Karpas-422 (cell line): ENCODE data around the gene KRT28. TPM values are rescaled to one million over a fixed set of nuclear protein-coding genes. Genes with fewer than 3 reads are reported as not detected.
"Not testable (repeated sequence)": the region's sequence is repeated elsewhere in the genome, so short reads cannot be mapped to it uniquely, and the experiment has no call there.

Experiments used
- DNase-seq: peaks from one replicate; pipeline ENCODE4 v3.0.0-alpha.2; 2015
- H2AFZ ChIP-seq: fragments of 200-600 bp; sonication (generic); 2 replicates; pipeline ENCODE4 v1.6.1; 2014; ENCODE audit warnings: antibody characterized with exemption, low read length, mixed read lengths
- H3K27ac ChIP-seq: fragments of 200-600 bp; sonication (generic); 2 replicates; pipeline ENCODE4 v1.5.1; 2014; ENCODE audit warnings: mild to moderate bottlenecking, low read length, moderate library complexity
- H3K27me3 ChIP-seq: fragments of 200-600 bp; sonication (generic); 2 replicates; pipeline ENCODE4 v1.6.1; 2014; ENCODE audit warnings: low read length, mixed read lengths
- H3K36me3 ChIP-seq: fragments of 200-600 bp; sonication (generic); 2 replicates; pipeline ENCODE4 v1.6.1; 2014; ENCODE audit warnings: low read length, mixed read lengths; ENCODE audit not compliant: insufficient read depth
- H3K4me1 ChIP-seq: fragments of 200-600 bp; sonication (generic); 2 replicates; pipeline ENCODE4 v1.6.1; 2014; ENCODE audit warnings: mild to moderate bottlenecking, low read length, mixed read lengths
- H3K4me2 ChIP-seq: fragments of 200-600 bp; sonication (generic); 2 replicates; pipeline ENCODE4 v1.6.1; 2014; ENCODE audit warnings: low read length, low read depth, mild to moderate bottlenecking; ENCODE audit not compliant: poor library complexity, severe bottlenecking
- H3K4me3 ChIP-seq: fragments of 200-600 bp; sonication (generic); 2 replicates; pipeline ENCODE4 v1.5.1; 2014; ENCODE audit warnings: mild to moderate bottlenecking, antibody characterized with exemption, low read length, mixed read lengths
- H3K79me2 ChIP-seq: fragments of 200-600 bp; sonication (generic); 2 replicates; pipeline ENCODE4 v1.6.1; 2014; ENCODE audit warnings: mild to moderate bottlenecking, low read length, mixed read lengths
- H3K9ac ChIP-seq: fragments of 200-600 bp; sonication (generic); 2 replicates; pipeline ENCODE4 v1.6.0; 2014; ENCODE audit warnings: low read length
- H3K9me2 ChIP-seq: fragments of 200-600 bp; sonication (generic), shearing (Covaris generic); replicated peaks from 2 replicates; pipeline ENCODE4 v1.6.0; 2014; ENCODE audit warnings: mild to moderate bottlenecking, low read length, moderate library complexity; ENCODE audit not compliant: insufficient read depth
- H3K9me3 ChIP-seq: fragments of 300-700, 200-600 bp; sonication (generic); 2 replicates; pipeline ENCODE4 v1.6.1; 2014; ENCODE audit warnings: low read length, mixed read lengths
- H4K20me1 ChIP-seq: fragments of 200-600 bp; sonication (generic); 2 replicates; pipeline ENCODE4 v1.6.1; 2014; ENCODE audit warnings: mild to moderate bottlenecking, antibody characterized with exemption, low read length, low read depth; ENCODE audit not compliant: insufficient read depth
- total RNA-seq: library from RNA; depleted of rRNA; stranded (reverse); fragments of >200 nt; shearing (Covaris generic); gene quantifications from 2 replicates; pipeline ENCODE4 v1.2.3, GENCODE V29; 2014; ENCODE audit warnings: low replicate concordance

The KRT28 gene
- total RNA-seq, 1 experiment from 2014 or later, result not detected

DNA sequence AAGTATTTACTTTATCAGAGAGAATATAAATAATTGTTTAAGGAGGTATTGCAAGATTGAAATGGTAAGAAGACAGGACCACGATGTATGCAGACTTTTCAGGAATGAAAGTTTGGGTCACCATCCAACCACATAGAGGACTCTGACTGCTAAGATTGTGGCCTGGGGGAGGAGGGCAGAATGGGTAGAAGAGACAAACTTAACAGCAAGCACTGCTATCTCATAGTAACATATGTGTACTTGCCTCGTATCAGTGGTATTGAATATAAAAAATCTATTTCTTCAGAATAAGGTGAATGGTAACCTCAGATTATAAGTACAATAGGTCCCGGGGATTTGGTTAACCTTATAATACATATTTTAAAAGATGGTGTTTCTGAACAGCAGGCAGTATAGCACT is 16.8 kb upstream of the KRT28 start:
- Histone ChIP-seq H3K4me1 (peaks cover 20% of the 10 kb centered on the region), H3K4me3 (no peak overlapping the region), H3K9ac (no peak overlapping the region), H2AFZ (no peak overlapping the region), H3K27me3 (no peaks in the 10 kb centered on the region), H3K79me2 (peaks cover 35% of the 10 kb centered on the region), H4K20me1 (no peaks in the 10 kb centered on the region), H3K9me3 (no peaks in the 10 kb centered on the region), H3K36me3 (peaks cover 10% of the 10 kb centered on the region), H3K27ac (no peak overlapping the region), H3K9me2 (no peaks in the 10 kb centered on the region), H3K4me2 (no peak overlapping the region)
- DNase-seq, result no peak

DNA sequence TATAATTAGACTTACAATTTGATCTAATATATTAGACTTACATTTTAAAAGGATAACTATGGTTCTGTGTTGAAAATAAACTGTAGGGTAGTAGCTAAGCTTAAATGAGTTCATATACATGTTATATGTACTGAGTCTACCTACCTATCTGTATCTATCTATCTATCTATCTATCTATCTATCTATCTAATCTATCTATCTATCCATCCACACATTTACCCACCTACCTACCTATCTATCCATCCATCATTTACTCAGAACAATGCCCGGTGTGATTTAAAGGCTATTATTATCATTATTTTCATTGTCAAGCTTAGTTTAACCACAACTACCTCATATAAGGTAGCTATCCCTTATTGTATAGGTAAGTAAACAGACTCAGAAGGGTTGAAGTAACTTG is 15.6 kb upstream of the KRT28 start:
- H3K4me1 ChIP-seq, result peaks cover 16% of the 10 kb centered on the region
- no peak overlapping the region for H3K27ac ChIP-seq
- no peak overlapping the region for H3K4me3 ChIP-seq
- peaks cover 23% of the 10 kb centered on the region for H3K79me2 ChIP-seq
- H3K9me3 ChIP-seq, result no peaks in the 10 kb centered on the region
- H3K9ac ChIP-seq, result no peak overlapping the region
- H2AFZ ChIP-seq, result no peak overlapping the region
- no peaks in the 10 kb centered on the region for H3K27me3 ChIP-seq
- no peaks in the 10 kb centered on the region for H4K20me1 ChIP-seq
- no peaks in the 10 kb centered on the region for H3K9me2 ChIP-seq
- H3K4me2 ChIP-seq, result no peak overlapping the region
- H3K36me3 ChIP-seq, result peaks cover 9% of the 10 kb centered on the region
- DNase-seq, result no peak

DNA sequence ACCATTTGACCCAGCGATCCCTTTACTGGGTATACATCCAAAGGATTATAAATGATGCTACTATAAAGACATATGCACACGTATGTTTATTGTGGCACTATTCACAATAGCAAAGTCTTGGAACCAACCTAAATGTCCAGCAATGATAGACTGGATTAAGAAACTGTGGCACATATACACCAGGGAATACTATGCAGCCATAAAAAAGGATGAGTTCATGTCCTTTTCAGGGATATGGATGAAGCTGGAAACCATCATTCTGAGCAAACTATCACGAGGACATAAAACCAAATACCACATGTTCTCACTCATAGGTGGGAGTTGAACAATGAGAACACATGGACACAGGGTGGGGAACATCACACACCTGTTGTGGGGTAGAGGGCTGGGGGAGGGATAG is 14.9 kb upstream of the KRT28 start:
- H3K79me2 ChIP-seq, result peaks cover 16% of the 10 kb centered on the region
- not testable (repeated sequence) for DNase-seq, H3K4me1 ChIP-seq, H3K27me3 ChIP-seq, H3K36me3 ChIP-seq, H3K9me3 ChIP-seq, H3K27ac ChIP-seq, H2AFZ ChIP-seq, H3K9ac ChIP-seq, H3K4me2 ChIP-seq, H4K20me1 ChIP-seq, H3K9me2 ChIP-seq, H3K4me3 ChIP-seq

DNA sequence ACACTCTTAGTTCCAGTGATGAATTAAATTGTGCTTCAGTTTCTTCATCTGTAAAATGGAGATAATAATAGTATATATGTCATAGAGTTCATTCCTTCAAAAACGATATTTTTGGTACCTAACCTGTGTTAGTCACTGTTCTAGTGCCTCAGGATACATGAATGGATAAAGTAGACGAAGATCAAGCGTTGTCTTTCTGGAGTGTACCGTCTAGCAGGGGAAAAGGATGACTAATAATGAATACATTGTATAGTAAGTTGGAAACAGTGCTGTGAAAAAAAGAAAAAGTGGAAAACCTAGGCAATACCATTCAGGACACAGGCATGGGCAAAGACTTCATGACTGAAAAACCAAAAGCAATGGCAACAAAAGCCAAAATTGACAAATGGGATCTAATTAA is 14.0 kb upstream of the KRT28 start:
- H3K4me2 ChIP-seq, result no peak overlapping the region
- H4K20me1 ChIP-seq, result no peaks in the 10 kb centered on the region
- no peak overlapping the region for H3K27ac ChIP-seq

DNA sequence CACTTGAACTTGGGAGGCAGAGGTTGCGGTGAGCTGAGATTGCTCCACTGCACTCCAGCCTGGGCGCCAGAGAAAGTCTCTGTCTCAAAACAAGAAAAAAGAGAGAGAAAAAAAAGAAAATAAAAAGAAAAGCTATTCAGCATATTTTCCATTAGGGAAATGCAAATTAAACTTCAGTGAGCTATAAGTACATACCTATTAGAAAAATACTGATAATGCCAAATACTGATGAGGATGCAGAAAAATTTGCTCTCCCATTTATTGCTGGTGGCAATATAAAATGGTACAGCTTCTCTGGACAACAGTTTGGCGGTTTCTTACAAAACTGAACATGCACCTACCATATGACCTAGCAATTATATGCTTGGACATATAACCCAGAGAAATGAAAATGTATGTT is 12.9 kb upstream of the KRT28 start:
- no peak overlapping the region for H3K27ac ChIP-seq
- H4K20me1 ChIP-seq, result no peaks in the 10 kb centered on the region
- H3K4me1 ChIP-seq, result peaks cover 6% of the 10 kb centered on the region
- no peak overlapping the region for H3K4me2 ChIP-seq
- H3K9me3 ChIP-seq, result no peaks in the 10 kb centered on the region
- H3K36me3 ChIP-seq, result peaks cover 5% of the 10 kb centered on the region
- no peak overlapping the region for H3K9ac ChIP-seq
- no peak overlapping the region for H3K4me3 ChIP-seq
- no peaks in the 10 kb centered on the region for H3K79me2 ChIP-seq
- H3K27me3 ChIP-seq, result no peaks in the 10 kb centered on the region
- no peak overlapping the region for H2AFZ ChIP-seq
- DNase-seq, result no peak
- no peaks in the 10 kb centered on the region for H3K9me2 ChIP-seq

More for the DNA sequence above, 14.0 kb upstream of the KRT28 start:
- H3K9me3 ChIP-seq, result no peaks in the 10 kb centered on the region
- peaks cover 8% of the 10 kb centered on the region for H3K4me1 ChIP-seq
- H3K9ac ChIP-seq, result no peak overlapping the region
- no peak overlapping the region for H3K4me3 ChIP-seq
- H3K9me2 ChIP-seq, result no peaks in the 10 kb centered on the region
- peaks cover 5% of the 10 kb centered on the region for H3K36me3 ChIP-seq
- no peaks in the 10 kb centered on the region for H3K27me3 ChIP-seq
- H2AFZ ChIP-seq, result no peak overlapping the region
- DNase-seq, result no peak
- peaks cover 9% of the 10 kb centered on the region for H3K79me2 ChIP-seq

DNA sequence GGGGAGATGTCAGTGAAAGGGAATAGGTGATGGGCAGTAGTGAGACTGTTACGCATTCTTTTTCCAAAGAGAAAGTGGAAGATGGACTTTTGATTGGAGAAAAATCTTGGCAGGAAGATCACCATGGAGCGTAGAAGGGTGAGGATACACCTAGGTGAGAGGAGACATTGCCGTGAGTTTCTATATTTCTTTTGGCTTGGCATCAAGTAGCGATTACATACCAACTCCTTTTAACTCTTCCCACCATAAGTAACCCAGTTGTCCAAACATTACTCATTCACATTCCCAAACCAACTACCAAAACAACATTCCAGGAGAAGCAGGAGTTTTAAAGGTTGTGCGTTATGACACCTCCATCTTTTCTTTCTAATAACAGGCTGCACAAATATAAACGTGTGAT is 10.7 kb upstream of the KRT28 start:
- no peaks in the 10 kb centered on the region for H3K27me3 ChIP-seq

DNA sequence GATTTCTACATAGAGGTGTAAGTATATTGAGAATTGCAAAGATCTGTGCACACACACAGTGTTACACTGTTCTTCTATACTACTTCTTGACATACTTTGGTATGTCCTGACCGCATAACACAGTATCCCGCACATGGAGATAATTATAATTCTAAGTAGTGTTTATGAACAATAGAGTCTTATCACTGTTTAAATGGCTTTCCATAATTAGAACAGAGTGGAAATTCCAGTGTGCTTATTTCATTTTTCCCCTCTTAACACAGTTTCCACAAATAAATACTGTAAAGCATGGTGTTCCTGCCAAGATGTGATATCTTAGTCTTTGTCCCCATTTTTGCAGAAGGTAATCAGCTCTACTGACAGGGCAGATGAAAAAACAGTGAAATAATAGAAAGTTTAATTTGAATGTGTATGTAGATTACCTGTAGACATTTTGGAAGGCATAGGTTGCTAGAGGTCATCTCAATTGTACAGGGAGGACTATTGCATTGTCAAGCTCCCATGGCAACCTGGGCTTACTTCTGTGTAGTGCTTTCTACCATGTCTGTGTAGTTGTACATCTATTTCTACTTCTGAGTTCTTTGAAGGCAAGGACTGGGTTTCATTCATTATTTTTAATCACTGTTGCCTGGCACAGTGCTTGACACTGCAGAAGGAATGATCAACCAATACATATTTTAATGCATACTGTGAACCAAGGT is 10.1 kb upstream of the KRT28 start:
- DNase-seq, result no peak
- H3K27ac ChIP-seq, result no peak overlapping the region
- H3K4me3 ChIP-seq, result no peak overlapping the region
- H3K27me3 ChIP-seq, result no peaks in the 10 kb centered on the region
- no peak overlapping the region for H3K4me2 ChIP-seq
- no peaks in the 10 kb centered on the region for H3K36me3 ChIP-seq
- no peaks in the 10 kb centered on the region for H4K20me1 ChIP-seq
- no peaks in the 10 kb centered on the region for H3K9me2 ChIP-seq
- H3K9me3 ChIP-seq, result no peaks in the 10 kb centered on the region
- H3K9ac ChIP-seq, result no peak overlapping the region
- peaks cover 3% of the 10 kb centered on the region; the same call in 1 of the 2 replicates for H3K4me1 ChIP-seq
- H2AFZ ChIP-seq, result no peak overlapping the region
- no peaks in the 10 kb centered on the region for H3K79me2 ChIP-seq

More for the DNA sequence above, 10.7 kb upstream of the KRT28 start:
- Histone ChIP-seq H3K9me2 (no peaks in the 10 kb centered on the region), H3K9ac (no peak overlapping the region), H3K4me2 (no peak overlapping the region), H3K36me3 (no peaks in the 10 kb centered on the region), H3K4me1 (peaks cover 3% of the 10 kb centered on the region; the same call in 1 of the 2 replicates), H3K9me3 (no peaks in the 10 kb centered on the region), H3K4me3 (no peak overlapping the region), H3K27ac (no peak overlapping the region), H4K20me1 (no peaks in the 10 kb centered on the region), H3K79me2 (no peaks in the 10 kb centered on the region), H2AFZ (no peak overlapping the region)
- no peak for DNase-seq

DNA sequence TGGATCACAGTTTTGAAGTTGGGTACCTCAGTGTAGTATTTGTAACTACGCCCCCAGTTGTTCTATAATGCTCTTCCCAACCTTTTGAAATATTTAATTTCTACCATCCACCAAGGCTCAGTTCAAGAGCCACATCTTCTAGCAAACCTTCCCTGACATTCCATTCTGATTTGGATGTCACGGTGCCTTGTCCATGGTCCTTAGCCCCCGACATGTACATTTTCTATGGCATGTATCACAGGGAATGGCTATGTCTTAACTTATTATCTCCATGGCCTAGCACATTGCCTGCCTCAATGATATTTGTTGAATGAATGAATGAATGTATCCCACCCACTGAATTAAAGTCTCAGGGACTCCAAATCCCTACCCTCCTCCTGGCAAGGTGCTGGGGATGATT is 6.4 kb upstream of the KRT28 start:
- no peaks in the 10 kb centered on the region for H3K79me2 ChIP-seq
- no peak for DNase-seq
- H3K36me3 ChIP-seq, result no peaks in the 10 kb centered on the region
- H3K9me3 ChIP-seq, result no peaks in the 10 kb centered on the region
- H2AFZ ChIP-seq, result no peak overlapping the region
- H3K27ac ChIP-seq, result no peak overlapping the region
- no peaks in the 10 kb centered on the region for H3K9me2 ChIP-seq
- H4K20me1 ChIP-seq, result no peaks in the 10 kb centered on the region
- peaks cover 3% of the 10 kb centered on the region; the same call in 1 of the 2 replicates for H3K4me1 ChIP-seq
- no peaks in the 10 kb centered on the region for H3K27me3 ChIP-seq
- no peak overlapping the region for H3K4me3 ChIP-seq
- no peak overlapping the region for H3K4me2 ChIP-seq
- H3K9ac ChIP-seq, result no peak overlapping the region
